H9 (cell line): ENCODE measurements around the gene ITPR2. TPM values are rescaled to one million over a fixed set of nuclear protein-coding genes. Genes with fewer than 3 reads are reported as not detected.

Experiments used
- DNase-seq: peaks from one replicate; pipeline ENCODE4 v3.0.0-alpha.2; 2017
- H2AFZ ChIP-seq: one replicate; pipeline ENCODE4 v1.6.1; 2013; ENCODE audit warnings: mild to moderate bottlenecking, low read length, control low read depth, moderate library complexity
- H2AK5ac ChIP-seq: 2 replicates; pipeline ENCODE4 v1.6.1; 2013; ENCODE audit warnings: low read length, control low read depth, mixed read lengths; ENCODE audit not compliant: insufficient read length
- H2BK120ac ChIP-seq: one replicate; pipeline ENCODE4 v1.6.1; 2013; ENCODE audit warnings: low read depth, mild to moderate bottlenecking, low read length, control low read depth, inconsistent platforms; ENCODE audit not compliant: poor library complexity, severe bottlenecking
- H2BK12ac ChIP-seq: 2 replicates; pipeline ENCODE4 v1.6.1; 2013; ENCODE audit warnings: low read length, control low read depth, mixed read lengths, low read depth; ENCODE audit not compliant: insufficient read length
- H2BK15ac ChIP-seq: 2 replicates; pipeline ENCODE4 v1.6.1; 2013; ENCODE audit warnings: low read depth, low read length, control low read depth
- H2BK20ac ChIP-seq: one replicate; pipeline ENCODE4 v1.6.1; 2013; ENCODE audit warnings: low read depth, mild to moderate bottlenecking, low read length, control low read depth, inconsistent platforms; ENCODE audit not compliant: poor library complexity, severe bottlenecking
- H2BK5ac ChIP-seq: 2 replicates; pipeline ENCODE4 v1.6.1; 2013; ENCODE audit warnings: low read length, control low read depth, mixed read lengths; ENCODE audit not compliant: insufficient read length
- H3K14ac ChIP-seq: 2 replicates; pipeline ENCODE4 v1.6.1; 2013; ENCODE audit warnings: low read length, control low read depth; ENCODE audit not compliant: insufficient read depth
- H3K18ac ChIP-seq: 2 replicates; pipeline ENCODE4 v1.6.1; 2013; ENCODE audit warnings: low read depth, mild to moderate bottlenecking, mixed read lengths, low read length, control low read depth; ENCODE audit not compliant: insufficient read length
- H3K23ac ChIP-seq: 2 replicates; pipeline ENCODE4 v1.6.1; 2013; ENCODE audit warnings: low read length, control low read depth, mixed read lengths, low read depth; ENCODE audit not compliant: insufficient read length
- H3K23me2 ChIP-seq: 2 replicates; pipeline ENCODE4 v1.6.1; 2013; ENCODE audit warnings: low read depth, mild to moderate bottlenecking, mixed read lengths, low read length, control low read depth; ENCODE audit not compliant: insufficient read length, poor library complexity, severe bottlenecking
- H3K27ac ChIP-seq: 2 replicates; pipeline ENCODE4 v1.5.1; 2013; ENCODE audit warnings: low read length, control low read depth, mixed read lengths, low read depth; ENCODE audit not compliant: insufficient read length
- H3K27me3 ChIP-seq: 2 replicates; pipeline ENCODE4 v1.6.1; 2013; ENCODE audit warnings: low read length, control low read depth, inconsistent platforms; ENCODE audit not compliant: insufficient read depth
- H3K4ac ChIP-seq: 2 replicates; pipeline ENCODE4 v1.6.1; 2013; ENCODE audit warnings: low read depth, mild to moderate bottlenecking, control low read depth, inconsistent platforms, low read length, moderate library complexity
- H3K4me1 ChIP-seq: 2 replicates; pipeline ENCODE4 v1.6.1; 2013; ENCODE audit warnings: low read length, control low read depth, inconsistent platforms; ENCODE audit not compliant: insufficient read depth
- H3K4me2 ChIP-seq: 2 replicates; pipeline ENCODE4 v1.6.1; 2013; ENCODE audit warnings: low read length, control low read depth, mixed read lengths; ENCODE audit not compliant: insufficient read length, insufficient read depth
- H3K56ac ChIP-seq: 2 replicates; pipeline ENCODE4 v1.6.1; 2013; ENCODE audit warnings: low read depth, mild to moderate bottlenecking, mixed read lengths, low read length, control low read depth; ENCODE audit not compliant: insufficient read length
- H3K79me1 ChIP-seq: 2 replicates; pipeline ENCODE4 v1.6.1; 2013; ENCODE audit warnings: low read depth, mild to moderate bottlenecking, moderate library complexity, low read length, control low read depth, inconsistent platforms; ENCODE audit not compliant: insufficient read depth, poor library complexity, severe bottlenecking
- H3K79me2 ChIP-seq: 2 replicates; pipeline ENCODE4 v1.6.1; 2013; ENCODE audit warnings: low read length, control low read depth, inconsistent platforms; ENCODE audit not compliant: insufficient read depth
- H3K9ac ChIP-seq: 2 replicates; pipeline ENCODE4 v1.6.1; 2013; ENCODE audit warnings: low read length, control low read depth, mixed read lengths; ENCODE audit not compliant: insufficient read length; ENCODE audit errors: extremely low read depth
- H3K9me3 ChIP-seq: one replicate; pipeline ENCODE4 v1.6.1; 2013; ENCODE audit warnings: low read depth, low read length, inconsistent platforms; ENCODE audit not compliant: control insufficient read depth
- H3T11ph ChIP-seq: one replicate; pipeline ENCODE4 v1.6.1; 2013; ENCODE audit warnings: mild to moderate bottlenecking, low read length, control low read depth, inconsistent platforms
- H4K20me1 ChIP-seq: one replicate; pipeline ENCODE4 v1.6.1; 2013; ENCODE audit not compliant: control insufficient read depth, insufficient read length, insufficient read depth
- H4K5ac ChIP-seq: 2 replicates; pipeline ENCODE4 v1.6.1; 2013; ENCODE audit warnings: low read depth, mild to moderate bottlenecking, mixed read lengths, low read length, control low read depth; ENCODE audit not compliant: insufficient read length
- H4K8ac ChIP-seq: replicated peaks from 2 replicates; pipeline ENCODE4 v1.6.1; 2013; ENCODE audit warnings: low read length, control low read depth, mixed read lengths, low read depth; ENCODE audit not compliant: insufficient read length
- H4K91ac ChIP-seq: 2 replicates; pipeline ENCODE4 v1.6.1; 2013; ENCODE audit warnings: low read depth, mild to moderate bottlenecking, moderate library complexity, mixed read lengths, low read length, control low read depth; ENCODE audit not compliant: insufficient read length
- H3K27ac Mint-ChIP-seq, 3 experiments: 2 replicates in 2 of 3; 3 replicates in 1 of 3; pipeline ENCODE4 v1.8.0; 2020 to 2021; ENCODE audit warnings: mixed read lengths in 3 of 3, mild to moderate bottlenecking in 1 of 3, moderate library complexity in 1 of 3
- H3K27me3 Mint-ChIP-seq: 2 replicates; pipeline ENCODE4 v1.8.0; 2021; ENCODE audit warnings: low read depth, mild to moderate bottlenecking, moderate library complexity, mixed read lengths
- H3K36me3 Mint-ChIP-seq, 3 experiments: 2 replicates in 2 of 3; 3 replicates in 1 of 3; pipeline ENCODE4 v1.8.0; 2020 to 2021; ENCODE audit warnings: low read depth in 3 of 3, mixed read lengths in 3 of 3; ENCODE audit not compliant: insufficient read depth in 1 of 3
- H3K4me1 Mint-ChIP-seq, 2 experiments: 2 replicates each; pipeline ENCODE4 v1.8.0; 2020; ENCODE audit warnings: mixed read lengths in 2 of 2
- H3K4me3 Mint-ChIP-seq, 2 experiments: 2 replicates in 1 of 2; 3 replicates in 1 of 2; pipeline ENCODE4 v1.8.0; 2020 to 2021; ENCODE audit warnings: mild to moderate bottlenecking in 2 of 2, mixed read lengths in 2 of 2, moderate library complexity in 1 of 2
- H3K9me3 Mint-ChIP-seq, 2 experiments: 2 replicates in 1 of 2; 3 replicates in 1 of 2; pipeline ENCODE4 v1.8.0; 2020; ENCODE audit warnings: mild to moderate bottlenecking in 2 of 2, mixed read lengths in 2 of 2, moderate library complexity in 1 of 2
- WGBS: extraction: QIAGEN DNeasy Blood & Tissue Kit; methylation state at CpG from one replicate; pipeline ENCODE4 v1.1.7; 2013; ENCODE audit warnings: missing lambda C conversion rate, low lambda C conversion rate, mixed read lengths; ENCODE audit not compliant: insufficient read length; ENCODE audit errors: extremely low coverage; 5-methylcytosine and 5-hydroxymethylcytosine counted together
- total RNA-seq: library from RNA; stranded (reverse); gene quantifications from 2 replicates; pipeline ENCODE4 v1.2.1, GENCODE V29; 2021
- TF ChIP-seq, protein P1 (sequence below): fragments of 200-600 bp; sonication (generic); conservative IDR thresholded peaks from 3 replicates; pipeline ENCODE4 v1.8.0; 2021; ENCODE audit warnings: antibody characterized with exemption, mild to moderate bottlenecking

ITPR2 gene
- total RNA-seq, 1 experiment from 2014 or later: 14.8 TPM

DNA sequence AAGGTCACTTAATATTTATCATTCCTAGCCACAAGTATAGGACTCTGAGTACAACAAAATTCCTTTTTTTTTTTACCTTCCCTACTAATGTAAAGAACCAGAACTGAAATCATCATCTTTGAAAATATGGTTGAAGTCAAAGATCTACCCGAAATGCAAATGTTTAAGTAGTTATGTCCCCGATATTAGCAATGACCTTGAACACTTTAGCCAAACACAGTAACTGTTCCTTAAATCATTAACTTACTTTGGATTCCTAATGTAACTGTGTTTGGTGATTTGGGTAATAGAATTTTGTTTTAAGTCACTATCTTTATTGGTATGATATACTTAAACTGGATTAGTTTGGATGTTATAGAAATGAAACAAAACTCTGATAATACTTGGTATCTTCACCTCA lies 14.4 kb downstream of the ITPR2 start:
- no peak overlapping the region for H3K27ac Mint-ChIP-seq
- Histone ChIP-seq H3K27me3 (no peaks in the 10 kb centered on the region), H3K4me1 (peaks cover 5% of the 10 kb centered on the region), H4K8ac (no peak overlapping the region), H3K9me3 (no peaks in the 10 kb centered on the region), H3K23ac (no peak overlapping the region), H2AFZ (no peak overlapping the region), H3K27ac (no peak overlapping the region), H3K4ac (no peak overlapping the region), H3T11ph (no peak overlapping the region), H3K79me2 (peaks cover 11% of the 10 kb centered on the region), H2BK20ac (no peak overlapping the region), H3K56ac (no peak overlapping the region), H2BK120ac (no peak overlapping the region), H3K9ac (no peak overlapping the region), H3K14ac (no peak overlapping the region), H3K23me2 (no peaks in the 10 kb centered on the region), H4K5ac (no peak overlapping the region), H4K91ac (no peak overlapping the region), H2BK5ac (no peak overlapping the region), H2BK12ac (no peak overlapping the region), H2BK15ac (no peak overlapping the region), H3K79me1 (peaks cover 3% of the 10 kb centered on the region), H3K18ac (no peak overlapping the region), H3K4me2 (no peak overlapping the region), H4K20me1 (no peaks in the 10 kb centered on the region), H2AK5ac (no peak overlapping the region)
- DNase-seq: no peak
- no CpG with 5 or more reads among the region's 2 CpGs for WGBS
- H3K4me1 Mint-ChIP-seq: peaks cover 17 to 24% of the 10 kb centered on the region in 2 experiments
- no peaks in the 10 kb centered on the region for H3K9me3 Mint-ChIP-seq
- no peak overlapping the region for H3K4me3 Mint-ChIP-seq
- no peaks in the 10 kb centered on the region for H3K27me3 Mint-ChIP-seq
- TF ChIP-seq, protein P1, sequence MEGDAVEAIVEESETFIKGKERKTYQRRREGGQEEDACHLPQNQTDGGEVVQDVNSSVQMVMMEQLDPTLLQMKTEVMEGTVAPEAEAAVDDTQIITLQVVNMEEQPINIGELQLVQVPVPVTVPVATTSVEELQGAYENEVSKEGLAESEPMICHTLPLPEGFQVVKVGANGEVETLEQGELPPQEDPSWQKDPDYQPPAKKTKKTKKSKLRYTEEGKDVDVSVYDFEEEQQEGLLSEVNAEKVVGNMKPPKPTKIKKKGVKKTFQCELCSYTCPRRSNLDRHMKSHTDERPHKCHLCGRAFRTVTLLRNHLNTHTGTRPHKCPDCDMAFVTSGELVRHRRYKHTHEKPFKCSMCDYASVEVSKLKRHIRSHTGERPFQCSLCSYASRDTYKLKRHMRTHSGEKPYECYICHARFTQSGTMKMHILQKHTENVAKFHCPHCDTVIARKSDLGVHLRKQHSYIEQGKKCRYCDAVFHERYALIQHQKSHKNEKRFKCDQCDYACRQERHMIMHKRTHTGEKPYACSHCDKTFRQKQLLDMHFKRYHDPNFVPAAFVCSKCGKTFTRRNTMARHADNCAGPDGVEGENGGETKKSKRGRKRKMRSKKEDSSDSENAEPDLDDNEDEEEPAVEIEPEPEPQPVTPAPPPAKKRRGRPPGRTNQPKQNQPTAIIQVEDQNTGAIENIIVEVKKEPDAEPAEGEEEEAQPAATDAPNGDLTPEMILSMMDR: no peak
- H3K36me3 Mint-ChIP-seq: 0 out of 7 replicates have a peak, but pooled peaks cover 0 to 1% (median 0%) of the 10 kb centered on the region in 3 experiments
